Measurements from ENCODE around the gene CLDN22.

Gene CLDN22

DNA sequence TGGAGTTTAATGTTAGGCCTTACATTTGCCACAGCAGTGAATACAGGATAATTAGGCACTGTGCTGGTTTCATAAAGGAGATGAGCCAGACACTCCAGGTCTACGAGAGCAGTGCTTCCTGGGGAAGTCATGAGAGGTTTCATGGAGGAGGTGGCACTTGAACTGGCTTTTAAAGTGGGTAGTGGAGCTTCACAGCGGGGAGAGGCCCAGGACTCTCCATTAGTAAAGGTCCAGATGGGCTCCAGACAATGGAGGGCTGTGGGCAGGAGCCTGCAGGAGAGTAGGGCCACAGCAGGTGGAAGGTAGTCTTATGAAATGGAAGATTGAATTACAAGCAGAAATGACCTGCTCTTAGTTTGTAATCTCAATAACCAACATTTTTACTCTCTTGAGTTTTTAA is 29.0 kb downstream of the CLDN22 start:
- no peaks in the 10 kb centered on the region for H3K27me3 ChIP-seq (ENCODE audit: control insufficient read depth in 3 of 3, insufficient read depth in 3 of 3, low read depth in 1 of 3, low read length in 3 of 3)
- H2BK15ac ChIP-seq (ENCODE audit: low read length) = no peak overlapping the region
- no peak overlapping the region for H2AFZ ChIP-seq (ENCODE audit: low read length)
- no peak overlapping the region for H2BK120ac ChIP-seq (ENCODE audit: low read depth, low read length)
- H3K23ac ChIP-seq (ENCODE audit: low read depth, low read length, poor library complexity) = no peak overlapping the region
- H4K8ac ChIP-seq (ENCODE audit: low read depth, low read length) = no peak overlapping the region
- peaks cover 19 to 81% of the 10 kb centered on the region in 2 donors for H3K36me3 ChIP-seq (replicated peaks in 1 of 2; ENCODE audit: control insufficient read depth in 2 of 2, insufficient read depth in 2 of 2, low read length in 2 of 2)
- no peak overlapping the region for H2AK5ac ChIP-seq (ENCODE audit: low read depth, low read length)
- no peak overlapping the region for H3K4ac ChIP-seq (ENCODE audit: low read length)
- no CpG with 5 or more reads among the region's 2 CpGs for WGBS, 2 donors (ENCODE audit: extremely low coverage in 2 of 2, insufficient read length in 2 of 2, insufficient replicate concordance in 1 of 2)
- no peak overlapping the region for H3K27ac ChIP-seq (replicated peaks; ENCODE audit: low read length)
- no peak overlapping the region for H3K9ac ChIP-seq (ENCODE audit: low read depth, low read length, poor library complexity)
- DNase-seq (ENCODE audit: low spot score) = no peak
- no peaks in the 10 kb centered on the region for H3K9me3 ChIP-seq (replicated peaks in 1 of 2; ENCODE audit: control insufficient read depth in 2 of 2, insufficient read depth in 1 of 2, low read depth in 1 of 2, low read length in 2 of 2)
- H3K14ac ChIP-seq (ENCODE audit: low read length) = no peak overlapping the region
- no peak overlapping the region for H3K4me3 ChIP-seq (ENCODE audit: low read length in 2 of 2)
- no peak overlapping the region for H2BK12ac ChIP-seq (ENCODE audit: low read length)
- H3K79me1 ChIP-seq (ENCODE audit: low read depth, low read length) = no peaks in the 10 kb centered on the region
- H3K18ac ChIP-seq (ENCODE audit: low read length) = no peak overlapping the region
- no peak overlapping the region for H4K91ac ChIP-seq (ENCODE audit: low read depth, low read length, poor library complexity)
- H3K4me1 ChIP-seq (ENCODE audit: control insufficient read depth in 2 of 2, insufficient read depth in 1 of 2, low read depth in 1 of 2, low read length in 2 of 2) = peaks cover 0 to 2% of the 10 kb centered on the region in 2 donors
- no peak overlapping the region for H2BK5ac ChIP-seq (ENCODE audit: low read length)
- H3K4me2 ChIP-seq (ENCODE audit: insufficient read depth, low read length, poor library complexity, severe bottlenecking) = no peak overlapping the region

DNA sequence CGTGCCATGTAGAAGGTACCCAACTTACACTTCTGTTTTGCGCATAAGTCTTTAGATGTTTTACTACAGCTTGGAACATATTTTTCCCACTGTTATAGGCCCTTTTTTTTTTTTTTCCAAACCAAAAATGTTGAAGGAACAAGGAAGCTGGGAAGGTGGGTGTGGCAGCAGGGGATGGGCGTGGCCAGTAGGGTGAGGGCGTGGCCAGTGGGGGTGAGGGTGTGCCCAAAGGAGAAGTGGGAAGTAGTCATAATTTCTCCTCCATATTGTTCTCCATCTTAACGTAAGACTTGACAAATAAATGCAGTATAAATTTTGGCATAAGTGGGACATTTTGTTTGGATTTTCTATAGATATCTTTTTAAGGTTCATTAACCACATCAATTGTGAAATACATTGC is 30.4 kb downstream of the CLDN22 start:
- Histone ChIP-seq H2BK120ac (ENCODE audit: low read depth, low read length) (no peak overlapping the region), H4K8ac (ENCODE audit: low read depth, low read length) (no peak overlapping the region), H3K23ac (ENCODE audit: low read depth, low read length, poor library complexity) (no peak overlapping the region), H4K91ac (ENCODE audit: low read depth, low read length, poor library complexity) (no peak overlapping the region), H3K9ac (ENCODE audit: low read depth, low read length, poor library complexity) (no peak overlapping the region), H3K27me3 (ENCODE audit: control insufficient read depth in 3 of 3, insufficient read depth in 3 of 3, low read depth in 1 of 3, low read length in 3 of 3) (no peaks in the 10 kb centered on the region), H2BK5ac (ENCODE audit: low read length) (no peak overlapping the region), H3K79me1 (ENCODE audit: low read depth, low read length) (no peaks in the 10 kb centered on the region), H3K9me3 (replicated peaks in 1 of 2; ENCODE audit: control insufficient read depth in 2 of 2, insufficient read depth in 1 of 2, low read depth in 1 of 2, low read length in 2 of 2) (no peaks in the 10 kb centered on the region), H2AFZ (ENCODE audit: low read length) (no peak overlapping the region), H3K14ac (ENCODE audit: low read length) (no peak overlapping the region), H3K4ac (ENCODE audit: low read length) (no peak overlapping the region), H2BK15ac (ENCODE audit: low read length) (no peak overlapping the region), H3K4me1 (ENCODE audit: control insufficient read depth in 2 of 2, insufficient read depth in 1 of 2, low read depth in 1 of 2, low read length in 2 of 2) (no peaks in the 10 kb centered on the region), H2BK12ac (ENCODE audit: low read length) (no peak overlapping the region), H2AK5ac (ENCODE audit: low read depth, low read length) (no peak overlapping the region), H3K27ac (replicated peaks; ENCODE audit: low read length) (no peak overlapping the region), H3K36me3 (replicated peaks in 1 of 2; ENCODE audit: control insufficient read depth in 2 of 2, insufficient read depth in 2 of 2, low read length in 2 of 2) (peaks cover 23 to 84% of the 10 kb centered on the region in 2 donors), H3K18ac (ENCODE audit: low read length) (no peak overlapping the region), H3K4me2 (ENCODE audit: insufficient read depth, low read length, poor library complexity, severe bottlenecking) (no peak overlapping the region), H3K4me3 (ENCODE audit: low read length in 2 of 2) (no peak overlapping the region)
- no peak for DNase-seq (ENCODE audit: low spot score)
- WGBS, 2 donors (ENCODE audit: extremely low coverage in 2 of 2, insufficient read length in 2 of 2, insufficient replicate concordance in 1 of 2) = no CpG with 5 or more reads among the region's 5 CpGs

DNA sequence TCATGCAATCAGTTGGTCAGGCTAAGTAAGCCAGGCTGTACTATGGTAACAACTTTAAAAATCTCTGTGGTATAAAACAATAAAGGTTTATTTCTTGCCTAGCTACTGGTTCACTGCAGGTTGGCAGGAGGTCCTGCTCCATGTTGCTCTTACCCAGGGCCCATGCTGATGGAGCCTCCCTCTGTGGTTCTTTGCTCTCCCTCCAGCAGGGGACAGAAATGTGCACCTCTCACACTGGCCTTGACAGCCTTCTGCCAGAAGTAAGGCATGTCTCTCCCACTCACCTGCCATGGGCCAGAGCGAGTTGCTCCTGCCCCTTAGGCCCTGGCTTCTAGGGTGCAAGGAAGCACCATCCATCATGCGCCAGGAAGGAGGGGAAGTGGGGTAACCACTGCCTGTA is 31.1 kb downstream of the CLDN22 start:
- H3K27ac ChIP-seq (replicated peaks; ENCODE audit: low read length) = no peak overlapping the region

DNA sequence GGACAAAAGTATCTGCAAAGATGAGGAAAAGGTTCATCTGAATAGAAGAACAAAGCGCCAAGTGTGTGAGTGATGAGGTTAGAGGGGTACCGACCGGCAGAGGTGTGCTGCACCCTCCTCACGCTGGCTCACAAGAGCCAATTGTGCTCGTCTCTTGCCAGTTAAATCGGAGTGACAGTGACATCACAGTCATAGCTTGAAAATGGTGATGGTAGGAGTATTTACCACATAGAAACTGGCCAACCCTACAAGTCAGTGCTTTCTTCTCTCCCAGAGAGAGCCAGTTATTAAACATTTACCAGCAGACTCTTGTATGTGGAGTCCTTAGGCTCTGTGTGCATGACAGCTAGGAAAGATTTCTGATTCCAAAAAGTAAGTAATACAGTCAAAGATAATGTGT is 32.4 kb downstream of the CLDN22 start:
- peaks cover 28 to 91% of the 10 kb centered on the region in 2 donors for H3K36me3 ChIP-seq (replicated peaks in 1 of 2; ENCODE audit: control insufficient read depth in 2 of 2, insufficient read depth in 2 of 2, low read length in 2 of 2)
- no CpG with 5 or more reads among the region's 6 CpGs for WGBS, 2 donors (ENCODE audit: extremely low coverage in 2 of 2, insufficient read length in 2 of 2, insufficient replicate concordance in 1 of 2)

More for the DNA sequence above, 31.1 kb downstream of the CLDN22 start:
- no peak overlapping the region for H4K91ac ChIP-seq (ENCODE audit: low read depth, low read length, poor library complexity)
- H2BK5ac ChIP-seq (ENCODE audit: low read length) = no peak overlapping the region
- no peak overlapping the region for H3K18ac ChIP-seq (ENCODE audit: low read length)
- H2BK120ac ChIP-seq (ENCODE audit: low read depth, low read length) = no peak overlapping the region
- H2BK12ac ChIP-seq (ENCODE audit: low read length) = no peak overlapping the region
- H3K4me2 ChIP-seq (ENCODE audit: insufficient read depth, low read length, poor library complexity, severe bottlenecking) = no peak overlapping the region
- H2BK15ac ChIP-seq (ENCODE audit: low read length) = no peak overlapping the region
- H3K4ac ChIP-seq (ENCODE audit: low read length) = no peak overlapping the region
- H4K8ac ChIP-seq (ENCODE audit: low read depth, low read length) = no peak overlapping the region
- no peaks in the 10 kb centered on the region for H3K9me3 ChIP-seq (replicated peaks in 1 of 2; ENCODE audit: control insufficient read depth in 2 of 2, insufficient read depth in 1 of 2, low read depth in 1 of 2, low read length in 2 of 2)
- no peaks in the 10 kb centered on the region for H3K27me3 ChIP-seq (ENCODE audit: control insufficient read depth in 3 of 3, insufficient read depth in 3 of 3, low read depth in 1 of 3, low read length in 3 of 3)
- H3K4me1 ChIP-seq (ENCODE audit: control insufficient read depth in 2 of 2, insufficient read depth in 1 of 2, low read depth in 1 of 2, low read length in 2 of 2) = no peaks in the 10 kb centered on the region
- H2AFZ ChIP-seq (ENCODE audit: low read length) = no peak overlapping the region
- H3K14ac ChIP-seq (ENCODE audit: low read length) = no peak overlapping the region
- no CpG with 5 or more reads among the region's 2 CpGs for WGBS, 2 donors (ENCODE audit: extremely low coverage in 2 of 2, insufficient read length in 2 of 2, insufficient replicate concordance in 1 of 2)
- H2AK5ac ChIP-seq (ENCODE audit: low read depth, low read length) = no peak overlapping the region
- no peak overlapping the region for H3K9ac ChIP-seq (ENCODE audit: low read depth, low read length, poor library complexity)
- H3K36me3 ChIP-seq (replicated peaks in 1 of 2; ENCODE audit: control insufficient read depth in 2 of 2, insufficient read depth in 2 of 2, low read length in 2 of 2) = peaks cover 26 to 85% of the 10 kb centered on the region in 2 donors
- no peak for DNase-seq (ENCODE audit: low spot score)
- H3K4me3 ChIP-seq (ENCODE audit: low read length in 2 of 2) = no peak overlapping the region
- H3K23ac ChIP-seq (ENCODE audit: low read depth, low read length, poor library complexity) = no peak overlapping the region
- no peaks in the 10 kb centered on the region for H3K79me1 ChIP-seq (ENCODE audit: low read depth, low read length)

More for the DNA sequence above, 32.4 kb downstream of the CLDN22 start:
- Histone ChIP-seq H3K9ac (ENCODE audit: low read depth, low read length, poor library complexity) (no peak overlapping the region), H3K4me3 (ENCODE audit: low read length in 2 of 2) (no peak overlapping the region), H4K8ac (ENCODE audit: low read depth, low read length) (no peak overlapping the region), H3K27ac (replicated peaks; ENCODE audit: low read length) (no peak overlapping the region), H2BK5ac (ENCODE audit: low read length) (no peak overlapping the region), H2BK12ac (ENCODE audit: low read length) (no peak overlapping the region), H3K4me1 (ENCODE audit: control insufficient read depth in 2 of 2, insufficient read depth in 1 of 2, low read depth in 1 of 2, low read length in 2 of 2) (no peaks in the 10 kb centered on the region), H3K23ac (ENCODE audit: low read depth, low read length, poor library complexity) (no peak overlapping the region), H2AFZ (ENCODE audit: low read length) (no peak overlapping the region), H3K27me3 (ENCODE audit: control insufficient read depth in 3 of 3, insufficient read depth in 3 of 3, low read depth in 1 of 3, low read length in 3 of 3) (no peaks in the 10 kb centered on the region), H3K14ac (ENCODE audit: low read length) (no peak overlapping the region), H3K4me2 (ENCODE audit: insufficient read depth, low read length, poor library complexity, severe bottlenecking) (no peak overlapping the region), H3K4ac (ENCODE audit: low read length) (no peak overlapping the region), H3K18ac (ENCODE audit: low read length) (no peak overlapping the region), H2BK15ac (ENCODE audit: low read length) (no peak overlapping the region), H3K79me1 (ENCODE audit: low read depth, low read length) (no peaks in the 10 kb centered on the region), H2BK120ac (ENCODE audit: low read depth, low read length) (no peak overlapping the region), H2AK5ac (ENCODE audit: low read depth, low read length) (no peak overlapping the region), H3K9me3 (replicated peaks in 1 of 2; ENCODE audit: control insufficient read depth in 2 of 2, insufficient read depth in 1 of 2, low read depth in 1 of 2, low read length in 2 of 2) (no peaks in the 10 kb centered on the region), H4K91ac (ENCODE audit: low read depth, low read length, poor library complexity) (no peak overlapping the region)
- no peak for DNase-seq (ENCODE audit: low spot score)

All from neuronal stem cell (in vitro differentiated cells).